Measurements from ENCODE around the gene MED12. TPM values are rescaled to one million over a fixed set of nuclear protein-coding genes. Genes with fewer than 3 reads are reported as not detected.

MED12 gene
- total RNA-seq, 2 experiments from 2014 or later = 49.2 to 52.0 TPM

DNA sequence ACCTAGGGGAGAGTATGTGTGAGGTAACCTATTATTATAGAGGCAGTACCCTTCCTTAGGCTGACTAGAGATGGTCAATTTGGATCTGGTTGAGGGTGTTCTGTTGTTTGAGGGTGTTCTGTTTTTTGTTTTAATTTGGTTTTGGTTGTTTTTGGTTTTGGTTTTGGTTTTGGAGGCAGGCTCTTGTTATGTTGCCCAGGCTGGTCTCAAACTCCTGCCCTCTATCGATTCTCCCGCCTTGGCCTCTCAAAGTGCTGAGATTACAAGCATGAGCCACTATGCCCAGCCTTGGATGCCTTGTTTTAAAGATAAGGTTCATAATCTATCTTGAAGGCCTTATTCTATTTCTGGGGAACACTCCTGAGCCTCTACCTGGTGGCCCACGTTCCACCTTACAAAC, 12.8 kb upstream of the MED12 start:
- H3K4me1 Mint-ChIP-seq (ENCODE audit: low read depth) = peaks cover 60% of the 10 kb centered on the region
- DNase-seq = no peak
- no peak for ATAC-seq
- no peaks in the 10 kb centered on the region for H3K27me3 Mint-ChIP-seq
- CTCF ChIA-PET = interaction anchor here (0.9 to 1.6 kb wide), 3 partner anchors 23 to 74 kb away, joined by 3 to 5 read pairs (median 3); no protein-coding TSS in a partner anchor
- H3K27ac Mint-ChIP-seq = peak overlapping the region; percentile 95
- TF ChIP-seq, protein P1, sequence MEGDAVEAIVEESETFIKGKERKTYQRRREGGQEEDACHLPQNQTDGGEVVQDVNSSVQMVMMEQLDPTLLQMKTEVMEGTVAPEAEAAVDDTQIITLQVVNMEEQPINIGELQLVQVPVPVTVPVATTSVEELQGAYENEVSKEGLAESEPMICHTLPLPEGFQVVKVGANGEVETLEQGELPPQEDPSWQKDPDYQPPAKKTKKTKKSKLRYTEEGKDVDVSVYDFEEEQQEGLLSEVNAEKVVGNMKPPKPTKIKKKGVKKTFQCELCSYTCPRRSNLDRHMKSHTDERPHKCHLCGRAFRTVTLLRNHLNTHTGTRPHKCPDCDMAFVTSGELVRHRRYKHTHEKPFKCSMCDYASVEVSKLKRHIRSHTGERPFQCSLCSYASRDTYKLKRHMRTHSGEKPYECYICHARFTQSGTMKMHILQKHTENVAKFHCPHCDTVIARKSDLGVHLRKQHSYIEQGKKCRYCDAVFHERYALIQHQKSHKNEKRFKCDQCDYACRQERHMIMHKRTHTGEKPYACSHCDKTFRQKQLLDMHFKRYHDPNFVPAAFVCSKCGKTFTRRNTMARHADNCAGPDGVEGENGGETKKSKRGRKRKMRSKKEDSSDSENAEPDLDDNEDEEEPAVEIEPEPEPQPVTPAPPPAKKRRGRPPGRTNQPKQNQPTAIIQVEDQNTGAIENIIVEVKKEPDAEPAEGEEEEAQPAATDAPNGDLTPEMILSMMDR (IDR thresholded peaks at IDR 0.05) = no peak
- POLR2A ChIA-PET = interaction anchor here (1.7 to 2.1 kb wide), 2 partner anchors 10 to 13 kb away, joined by 5 to 9 read pairs; partner anchors contain the start of genes FOXO4 and MED12
- H3K4me3 Mint-ChIP-seq = peak overlapping the region; percentile 88
- H3K36me3 Mint-ChIP-seq (ENCODE audit: low read depth) = peaks cover 63% of the 10 kb centered on the region
- H3K9me3 Mint-ChIP-seq = no peaks in the 10 kb centered on the region
- intact Hi-C loops (cut with micrococcal nuclease) = loop anchor here (10.0 kb wide), 2 partner anchors 149 to 429 kb away; partner anchors contain the start of genes OGT and ZMYM3

DNA sequence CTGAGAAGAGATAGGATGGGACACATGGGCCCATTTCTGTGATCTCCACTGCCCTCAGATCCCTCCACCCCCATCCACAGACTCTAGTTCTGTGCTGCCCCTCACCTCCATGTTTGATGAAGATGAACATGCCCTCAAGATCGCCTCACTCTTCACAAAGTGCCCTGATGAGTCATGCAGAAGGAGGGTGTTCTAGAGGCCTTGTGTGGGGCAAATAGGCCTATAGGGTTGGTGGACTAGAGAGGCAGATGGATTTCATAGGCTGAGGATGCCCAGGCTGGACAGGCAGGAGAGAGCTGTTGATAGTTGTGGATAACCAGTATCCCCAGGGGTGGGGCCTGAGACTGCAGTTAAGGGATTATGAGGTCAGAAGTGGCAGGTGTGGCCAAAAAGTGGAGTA, 12.0 kb upstream of the MED12 start, which contains the start of gene CXorf65:
Gene CXorf65, minus strand, starts transcription at position 314 of the 400 bp plus-strand sequence. Its CDS starts 184 bp downstream, at position 130.
- Mint-ChIP-seq H3K9me3 (no peaks in the 10 kb centered on the region), H3K4me3 (peak within 1 kb of the TSS; percentile 88), H3K4me1 (ENCODE audit: low read depth) (peaks cover 52% of the 10 kb centered on the region), H3K27ac (peak within 1 kb of the TSS; percentile 99), H3K36me3 (ENCODE audit: low read depth) (peaks cover 71% of the 10 kb centered on the region), H3K27me3 (no peaks in the 10 kb centered on the region)
- CTCF ChIA-PET = interaction anchor here (0.9 kb wide), 1 partner anchor 23 kb away, joined by 3 read pairs; no protein-coding TSS in a partner anchor
- ATAC-seq = peak; percentile 53
- TF ChIP-seq, protein P1 (IDR thresholded peaks at IDR 0.05) = no peak
- intact Hi-C loops (cut with micrococcal nuclease) = loop anchor here (10.0 kb wide), 2 partner anchors 148 to 428 kb away; partner anchors contain the start of genes OGT and ZMYM3
- DNase-seq = peak; percentile 54
- POLR2A ChIA-PET = interaction anchor here (1.7 to 2.1 kb wide), 2 partner anchors 10 to 12 kb away, joined by 5 to 9 read pairs; partner anchors contain the start of genes FOXO4 and MED12

DNA sequence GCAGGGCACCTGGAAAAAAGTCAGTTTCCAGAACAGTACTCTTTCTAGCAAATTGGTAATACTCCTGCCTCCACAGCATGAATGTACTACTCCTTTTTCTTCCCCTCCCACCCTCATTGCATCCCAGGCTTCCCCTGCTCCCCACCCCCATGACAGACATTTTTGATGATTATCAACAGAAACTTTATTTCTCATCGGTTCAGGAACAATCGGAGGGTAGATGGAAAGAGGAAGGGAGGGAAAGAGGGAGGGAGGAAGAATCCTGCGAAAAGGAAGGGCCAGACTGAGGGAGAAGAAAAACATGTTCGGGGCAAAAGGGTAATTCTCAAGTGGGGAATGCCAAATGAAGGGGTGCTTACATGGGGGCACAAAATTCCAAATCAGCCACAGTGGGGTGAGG, 11.2 kb upstream of the MED12 start:
- ChIA-PET POLR2A (interaction anchor here (0.7 kb wide), 1 partner anchor 11 kb away, joined by 3 read pairs; the partner anchor contains the start of gene MED12), CTCF (no interaction called here)
- Mint-ChIP-seq H3K36me3 (ENCODE audit: low read depth) (peaks cover 71% of the 10 kb centered on the region), H3K4me3 (peak overlapping the region; percentile 88), H3K9me3 (no peaks in the 10 kb centered on the region), H3K4me1 (ENCODE audit: low read depth) (peaks cover 50% of the 10 kb centered on the region), H3K27ac (peak overlapping the region; percentile 99), H3K27me3 (no peaks in the 10 kb centered on the region)
- DNase-seq (no peak), ATAC-seq (no peak)
- TF ChIP-seq, protein P1 (IDR thresholded peaks at IDR 0.05) = no peak
- intact Hi-C loops (cut with micrococcal nuclease) = loop anchor here (10.0 kb wide), 2 partner anchors 148 to 428 kb away; partner anchors contain the start of genes OGT and ZMYM3

DNA sequence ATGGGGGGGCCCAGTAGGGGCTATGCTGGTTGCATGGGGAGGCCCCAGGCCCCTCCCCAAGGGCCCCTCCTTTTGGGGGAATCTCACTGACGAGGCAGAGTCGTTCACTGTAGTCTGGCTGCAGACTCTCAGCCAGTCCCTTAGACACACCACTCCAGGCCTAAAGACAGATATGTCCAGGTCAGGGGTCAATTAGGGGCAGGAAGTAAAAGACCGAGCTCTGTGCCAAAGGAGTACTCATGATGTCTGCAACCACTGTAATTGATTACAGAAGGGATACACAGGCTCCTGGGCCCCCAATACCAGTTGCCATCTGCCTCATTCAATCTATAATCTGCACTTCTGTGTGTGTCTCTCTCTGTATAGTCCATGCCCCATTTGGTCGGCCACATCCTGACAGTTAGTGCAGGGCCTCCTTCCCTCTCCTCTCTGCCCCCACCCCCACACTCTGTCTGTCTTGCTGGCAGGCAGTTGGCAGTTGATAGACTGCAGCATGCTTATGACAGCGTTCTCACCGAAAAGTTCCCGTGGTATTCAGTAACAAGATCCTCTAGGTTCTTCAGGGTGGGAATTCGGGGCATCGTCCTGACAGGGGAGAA, 10.5 kb upstream of the MED12 start:
- POLR2A ChIA-PET = interaction anchor here (0.7 to 1.0 kb wide), 3 partner anchors 9 to 20 kb away, joined by 3 to 4 read pairs (median 3); partner anchors contain the start of gene MED12

More for the DNA sequence above, 10.5 kb upstream of the MED12 start:
- CTCF ChIA-PET = no interaction called here
- Mint-ChIP-seq H3K36me3 (ENCODE audit: low read depth) (peaks cover 71% of the 10 kb centered on the region), H3K27me3 (no peaks in the 10 kb centered on the region), H3K4me1 (ENCODE audit: low read depth) (peaks cover 48% of the 10 kb centered on the region), H3K4me3 (peak overlapping the region; percentile 88), H3K27ac (peak overlapping the region; percentile 99), H3K9me3 (no peaks in the 10 kb centered on the region)
- TF ChIP-seq, protein P1 (IDR thresholded peaks at IDR 0.05) = no peak
- ATAC-seq (peak; percentile 24), DNase-seq (peak; percentile 69)
- intact Hi-C loops (cut with micrococcal nuclease) = loop anchor here (10.0 kb wide), 2 partner anchors 147 to 427 kb away; partner anchors contain the start of genes OGT and ZMYM3
